H1 (cell line): ENCODE results near the gene DOCK6. TPM values are rescaled to one million over a fixed set of nuclear protein-coding genes. Genes with fewer than 3 reads are reported as not detected.

Experiments used
- CTCF ChIA-PET: fragments of 300-600 bp; sonication (Branson Sonifier 250); formaldehyde crosslinking; loops from one replicate; lab custom pipeline; 2021; ENCODE audit not compliant: partially characterized antibody; lab: Charles Lee
- POLR2A ChIA-PET: fragments of 300-600 bp; sonication (Branson Sonifier 250); formaldehyde crosslinking; loops from one replicate; lab custom pipeline; 2021; ENCODE audit warnings: inconsistent platforms; ENCODE audit not compliant: partially characterized antibody; lab: Charles Lee
- DNase-seq, 2 experiments: peaks; one replicate each; pipeline versions ENCODE4 v3.0.0 to v3.0.0-alpha.2; 2010 to 2022; ENCODE audit warnings: low spot score in 2 of 2, low read depth in 1 of 2, mixed read lengths in 1 of 2
- FAIRE-seq: peaks from 2 replicates; lab custom pipeline; 2011; peaks lifted over from hg19 to GRCh38; lab: Jason Lieb, UNC
- H2AFZ ChIP-seq: 2 replicates; pipeline ENCODE4 v1.8.1; 2012; ENCODE audit warnings: low read length, inconsistent platforms
- H2AK5ac ChIP-seq: 2 replicates; pipeline ENCODE4 v1.6.1; 2013; ENCODE audit warnings: low read depth, low read length
- H2BK120ac ChIP-seq: replicated peaks from 2 replicates; pipeline ENCODE3; 2013; ENCODE audit warnings: low read depth, low read length, inconsistent platforms
- H2BK12ac ChIP-seq: 2 replicates; pipeline ENCODE4 v1.6.1; 2013; ENCODE audit warnings: low read depth, low read length
- H2BK15ac ChIP-seq: 2 replicates; pipeline ENCODE4 v1.6.1; 2013; ENCODE audit warnings: low read length
- H2BK20ac ChIP-seq: 2 replicates; pipeline ENCODE4 v1.6.1; 2013; ENCODE audit warnings: low read length
- H2BK5ac ChIP-seq: 2 replicates; pipeline ENCODE4 v1.6.1; 2013; ENCODE audit warnings: low read depth, low read length
- H3K14ac ChIP-seq: 2 replicates; pipeline ENCODE4 v1.6.1; 2013; ENCODE audit warnings: inconsistent platforms; ENCODE audit not compliant: insufficient read length
- H3K18ac ChIP-seq: 2 replicates; pipeline ENCODE4 v1.6.1; 2013; ENCODE audit warnings: low read length; ENCODE audit errors: extremely low read depth
- H3K23ac ChIP-seq: 2 replicates; pipeline ENCODE4 v1.6.1; 2013; ENCODE audit warnings: inconsistent platforms; ENCODE audit not compliant: insufficient read length
- H3K23me2 ChIP-seq: 2 replicates; pipeline ENCODE4 v1.6.1; 2013; ENCODE audit warnings: low read depth, low read length
- H3K27ac ChIP-seq: 2 replicates; pipeline ENCODE4 v1.6.1; 2011; ENCODE audit warnings: low read depth, low read length, inconsistent platforms
- H3K27me3 ChIP-seq, 4 experiments: replicated peaks in 1 of 4; 1 replicate in 1 of 4; 2 replicates in 3 of 4; pipeline versions ENCODE4 v1.6.1 to v1.8.1; 2011 to 2013; ENCODE audit warnings: low read length in 3 of 4, mild to moderate bottlenecking in 3 of 4, inconsistent platforms in 2 of 4, mixed read lengths in 2 of 4, moderate library complexity in 1 of 4; ENCODE audit not compliant: control insufficient read depth in 3 of 4, insufficient read depth in 3 of 4; ENCODE audit errors: extremely low read depth in 1 of 4
- H3K36me3 ChIP-seq, 4 experiments: 2 replicates each; pipeline versions ENCODE4 v1.6.1 to v1.8.1; 2011 to 2013; ENCODE audit warnings: mild to moderate bottlenecking in 4 of 4, low read length in 3 of 4, moderate library complexity in 2 of 4, control low read depth in 1 of 4, inconsistent platforms in 1 of 4; ENCODE audit not compliant: insufficient read depth in 4 of 4, control insufficient read depth in 2 of 4
- H3K4ac ChIP-seq: replicated peaks from 2 replicates; pipeline ENCODE3; 2013; ENCODE audit warnings: low read length, low read depth, mixed read lengths, inconsistent platforms; ENCODE audit not compliant: insufficient read length
- H3K4me1 ChIP-seq, 4 experiments: replicated peaks in 1 of 4; 1 replicate in 1 of 4; 2 replicates in 3 of 4; pipeline versions ENCODE4 v1.6.1 to v1.8.1; 2011 to 2013; ENCODE audit warnings: low read length in 3 of 4, inconsistent platforms in 2 of 4, mixed read lengths in 1 of 4; ENCODE audit not compliant: insufficient read depth in 4 of 4, control insufficient read depth in 3 of 4
- H3K4me2 ChIP-seq, 2 experiments: 2 replicates each; pipeline versions ENCODE4 v1.6.1 to v1.8.1; 2011 to 2013; ENCODE audit warnings: low read depth in 2 of 2, low read length in 2 of 2, control low read depth in 1 of 2, inconsistent platforms in 1 of 2, mild to moderate bottlenecking in 1 of 2; ENCODE audit not compliant: insufficient read depth in 1 of 2
- H3K4me3 ChIP-seq, 4 experiments: fragments of 200-600, 300-600 bp in 1 of 4; sonication (generic), shearing (Covaris generic), sonication (Bioruptor Twin) in 1 of 4; 2 replicates each; pipeline versions ENCODE4 v1.5.1 to v1.8.1; 2011 to 2016; ENCODE audit warnings: low read length in 4 of 4, low read depth in 3 of 4, control low read depth in 2 of 4, inconsistent platforms in 2 of 4, mild to moderate bottlenecking in 2 of 4, mixed read lengths in 1 of 4, moderate library complexity in 1 of 4; ENCODE audit not compliant: insufficient read depth in 2 of 4; ENCODE audit errors: extremely low read depth in 1 of 4
- H3K56ac ChIP-seq: replicated peaks from 2 replicates; pipeline ENCODE3; 2013; ENCODE audit warnings: low read depth, mild to moderate bottlenecking, mixed read lengths, low read length, inconsistent platforms; ENCODE audit not compliant: insufficient read length
- H3K79me1 ChIP-seq: 2 replicates; pipeline ENCODE4 v1.6.1; 2013; ENCODE audit warnings: low read depth, low read length, control low read depth
- H3K79me2 ChIP-seq, 2 experiments: 2 replicates each; pipeline versions ENCODE4 v1.6.1 to v1.8.1; 2012 to 2013; ENCODE audit warnings: low read length in 2 of 2, mild to moderate bottlenecking in 2 of 2, inconsistent platforms in 1 of 2; ENCODE audit not compliant: insufficient read depth in 2 of 2, control insufficient read depth in 1 of 2
- H3K9ac ChIP-seq, 4 experiments: replicated peaks in 1 of 4; 1 replicate in 1 of 4; 2 replicates in 3 of 4; pipeline versions ENCODE4 v1.6.1 to v1.8.1; 2011 to 2013; ENCODE audit warnings: low read depth in 3 of 4, low read length in 3 of 4, control low read depth in 2 of 4, mild to moderate bottlenecking in 2 of 4, moderate library complexity in 2 of 4, inconsistent platforms in 1 of 4; ENCODE audit errors: extremely low read depth in 1 of 4
- H3K9me3 ChIP-seq, 2 experiments: 2 replicates each; pipeline versions ENCODE4 v1.6.1 to v1.8.1; 2012 to 2013; ENCODE audit warnings: mild to moderate bottlenecking in 2 of 2, moderate library complexity in 2 of 2, control low read depth in 1 of 2, inconsistent platforms in 1 of 2, low read depth in 1 of 2, low read length in 1 of 2, mixed read lengths in 1 of 2; ENCODE audit not compliant: insufficient read depth in 2 of 2
- H4K20me1 ChIP-seq, 2 experiments: replicated peaks in 1 of 2; 2 replicates each; pipeline versions ENCODE3 to v1.8.1; 2011 to 2013; ENCODE audit warnings: inconsistent platforms in 2 of 2, low read length in 2 of 2, mild to moderate bottlenecking in 1 of 2; ENCODE audit not compliant: insufficient read depth in 2 of 2, control insufficient read depth in 1 of 2
- H4K5ac ChIP-seq: 2 replicates; pipeline ENCODE4 v1.6.1; 2013; ENCODE audit warnings: low read length, low read depth, mixed read lengths, inconsistent platforms; ENCODE audit not compliant: insufficient read length
- H4K8ac ChIP-seq: 2 replicates; pipeline ENCODE4 v1.8.0; 2013; ENCODE audit warnings: mild to moderate bottlenecking, moderate library complexity, low read length, inconsistent platforms; ENCODE audit not compliant: insufficient read depth; ENCODE audit errors: extremely low read depth
- H4K91ac ChIP-seq: replicated peaks from 2 replicates; pipeline ENCODE3; 2013; ENCODE audit warnings: low read length, mixed read lengths, inconsistent platforms; ENCODE audit not compliant: insufficient read length
- GABPA ChIP-seq: IDR thresholded peaks from 2 replicates; pipeline ENCODE4 v1.6.1; 2011; ENCODE audit warnings: mild to moderate bottlenecking, low read length, moderate library complexity, borderline replicate concordance; ENCODE audit not compliant: insufficient read depth
- SAP30 ChIP-seq: fragments of 300-600 bp; sonication (generic); IDR thresholded peaks from 2 replicates; pipeline ENCODE4 v1.7.1; 2012; ENCODE audit warnings: low read length, moderate library complexity, mild to moderate bottlenecking, inconsistent platforms; ENCODE audit not compliant: insufficient read depth, insufficient replicate concordance
- SIRT6 ChIP-seq: IDR thresholded peaks from one replicate; pipeline ENCODE4 v1.7.1; 2012; ENCODE audit warnings: low read length, inconsistent platforms
- TAF1 ChIP-seq: IDR thresholded peaks from 2 replicates; pipeline ENCODE4 v1.6.1; 2011; ENCODE audit warnings: mild to moderate bottlenecking, low read depth, low read length
- TAF7 ChIP-seq: optimal IDR thresholded peaks from 2 replicates; pipeline ENCODE3; 2011; ENCODE audit warnings: low read depth, mild to moderate bottlenecking, inconsistent platforms, low read length, moderate library complexity, borderline replicate concordance
- WGBS, 2 experiments: shearing (Covaris generic) in 1 of 2; methylation state at CpG; one replicate each; pipeline versions ENCODE4 v1.1.6 to v1.1.7; 2013 to 2015; ENCODE audit warnings: low lambda C conversion rate in 2 of 2, mixed read lengths in 2 of 2, inconsistent platforms in 1 of 2, low coverage in 1 of 2, missing lambda C conversion rate in 1 of 2; ENCODE audit not compliant: insufficient replicate concordance in 2 of 2, insufficient coverage in 1 of 2, insufficient read length in 1 of 2; ENCODE audit errors: extremely low coverage in 1 of 2, missing lambda C conversion rate in 1 of 2; 5-methylcytosine and 5-hydroxymethylcytosine counted together
- polyA plus RNA-seq, 7 experiments: library from polyadenylated mRNA; depleted of rRNA in 3 of 7; stranded (reverse) in 5 of 7; unstranded in 2 of 7; fragments of >200 nt in 5 of 7; fragments of 200-250 nt in 2 of 7; gene quantifications; 1 replicate in 5 of 7; 2 replicates in 1 of 7; 4 replicates in 1 of 7; pipeline versions ENCODE4 v1.2.1 to v1.2.3, GENCODE V29; 2011 to 2013; ENCODE audit warnings: missing spikeins in 2 of 7, mixed read lengths in 2 of 7
- total RNA-seq: library from RNA; stranded (reverse); fragmentation: NEBNext Ultra II Directional; extraction: Animal tissue kit (Norgen Biotek cat#: 25700); gene quantifications from 2 replicates; pipeline ENCODE4 v1.2.1, GENCODE V29; 2021

Gene DOCK6
- total and polyA plus RNA-seq, 2 of the 8 experiments (the other 6 are each of a cell fraction or from before 2014, with no cell fraction given), result 25.5 to 54.7 TPM

DNA sequence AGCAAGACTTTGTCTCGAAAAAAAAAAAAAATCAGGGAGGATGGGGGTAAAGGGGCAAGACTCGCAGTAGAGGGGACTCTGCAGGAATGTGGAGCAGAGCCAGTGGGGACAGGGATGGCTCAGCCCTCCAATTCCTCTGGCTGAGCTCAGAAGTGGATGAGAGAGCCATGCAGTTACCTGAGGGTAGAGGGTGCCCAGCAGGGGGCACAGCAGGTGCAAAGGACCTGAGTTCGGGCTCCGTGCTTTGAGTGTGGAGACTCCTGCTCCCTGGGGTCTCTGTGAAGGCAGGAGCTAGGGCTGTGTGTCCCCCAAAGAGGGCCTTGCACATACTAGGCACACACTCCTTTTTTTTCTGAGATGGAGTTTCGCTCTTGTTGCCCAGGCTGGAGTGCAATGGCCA lies 7.7 kb downstream of the DOCK6 start:
- CTCF ChIA-PET, result interaction anchor here (0.6 to 1.1 kb wide), 6 partner anchors 11 to 125 kb away, joined by 3 to 4 read pairs (median 3); no protein-coding TSS in a partner anchor
- no peak overlapping the region for H3K14ac ChIP-seq

More for the DNA sequence above, 7.7 kb downstream of the DOCK6 start:
- Histone ChIP-seq H4K5ac (no peak overlapping the region), H2BK5ac (no peak overlapping the region), H3K79me1 (peaks cover 3% of the 10 kb centered on the region; the same call in 1 of the 2 replicates), H2AFZ (no peak overlapping the region), H2BK20ac (no peak overlapping the region), H2BK15ac (no peak overlapping the region), H3K23ac (no peak overlapping the region), H3K4ac (no peak overlapping the region), H2BK120ac (no peak overlapping the region), H3K4me1 (peaks cover 0 to 5% (median 0%) of the 10 kb centered on the region in 4 experiments; a peak in 3 of 7 replicates), H4K8ac (no peak overlapping the region), H4K20me1 (peaks cover 0 to 6% of the 10 kb centered on the region in 2 experiments), H3K36me3 (peaks cover 4 to 12% (median 11%) of the 10 kb centered on the region in 4 experiments; a peak in 6 of 8 replicates), H3K18ac (no peak overlapping the region), H3K23me2 (no peaks in the 10 kb centered on the region), H3K27ac (no peak overlapping the region), H3K4me2 (no peak overlapping the region), H3K9ac (no peak overlapping the region), H3K56ac (no peak overlapping the region), H3K4me3 (no peak overlapping the region), H3K27me3 (no peaks in the 10 kb centered on the region), H4K91ac (no peak overlapping the region), H2AK5ac (no peak overlapping the region), H3K9me3 (no peaks in the 10 kb centered on the region), H3K79me2 (no peaks in the 10 kb centered on the region; a peak in 1 of 4 replicates), H2BK12ac (no peak overlapping the region)
- TF ChIP-seq GABPA (no peak), TAF7 (no peak), TAF1 (no peak), SIRT6 (no peak), SAP30 (no peak)
- FAIRE-seq, result no peak
- 93% methylated on average over 5 of the region's 5 CpGs; no CpG with 5 or more reads in 1 of the 2 experiments for WGBS, 2 experiments
- POLR2A ChIA-PET, result no interaction called here
- DNase-seq, result no peak
